PFSK-1 (cell line): ENCODE results near the gene PRRC2B.

Experiments
- FOXP2 ChIP-seq: optimal IDR thresholded peaks from 2 replicates; pipeline ENCODE3; 2011; ENCODE audit warnings: borderline replicate concordance, control low read depth, inconsistent platforms; ENCODE audit not compliant: insufficient read depth; ENCODE audit errors: extremely low read length, extremely low read depth
- POLR2AphosphoS5 ChIP-seq: IDR thresholded peaks from 2 replicates; pipeline ENCODE4 v1.6.1; 2012; ENCODE audit warnings: low read depth, mild to moderate bottlenecking, control low read depth, low read length, moderate library complexity
- REST ChIP-seq, 2 experiments: IDR thresholded peaks; 2 replicates each; pipeline versions ENCODE4 v1.6.1 to v1.8.0; 2011 to 2012; ENCODE audit warnings: low read depth in 2 of 2, low read length in 2 of 2, control low read depth in 1 of 2, inconsistent platforms in 1 of 2, mild to moderate bottlenecking in 1 of 2, moderate library complexity in 1 of 2; ENCODE audit not compliant: insufficient read depth in 1 of 2
- SIN3A ChIP-seq: IDR thresholded peaks from 2 replicates; pipeline ENCODE4 v1.6.1; 2012; ENCODE audit warnings: mild to moderate bottlenecking, low read length, moderate library complexity, borderline replicate concordance; ENCODE audit not compliant: insufficient read depth
- TAF1 ChIP-seq: IDR thresholded peaks from 2 replicates; pipeline ENCODE4 v1.6.1; 2012; ENCODE audit warnings: low read length, control low read depth, borderline replicate concordance; ENCODE audit not compliant: insufficient read depth

The PRRC2B gene

GRCh38 chr9:131349522-131349880, 44.4 kb upstream of the PRRC2B start:
- TF ChIP-seq POLR2AphosphoS5 (no peak), REST (IDR thresholded peaks at IDR 0.05; ENCODE audit: insufficient read depth in 1 of 2, low read depth in 2 of 2, low read length in 2 of 2) (no peak)

- no peak for TF ChIP-seq POLR2AphosphoS5
Measured at GRCh38 chr9:131349881-131350563, 43.9 kb upstream of the PRRC2B start.

- TF ChIP-seq TAF1 = no peak
- no peak for TF ChIP-seq POLR2AphosphoS5
- no peak for TF ChIP-seq FOXP2
- no peak for TF ChIP-seq SIN3A
- TF ChIP-seq REST (IDR thresholded peaks at IDR 0.05; ENCODE audit: insufficient read depth in 1 of 2, low read depth in 2 of 2, low read length in 2 of 2) = no peak
Measured at GRCh38 chr9:131358556-131358955, 35.3 kb upstream of the PRRC2B start.

GRCh38 chr9:131361202-131361833, 32.6 kb upstream of the PRRC2B start:
- TF ChIP-seq POLR2AphosphoS5 = no peak
- no peak for TF ChIP-seq SIN3A
- TF ChIP-seq REST (IDR thresholded peaks at IDR 0.05; ENCODE audit: insufficient read depth in 1 of 2, low read depth in 2 of 2, low read length in 2 of 2) = no peak
- no peak for TF ChIP-seq TAF1
- TF ChIP-seq FOXP2 = no peak

- TF ChIP-seq POLR2AphosphoS5 (no peak), REST (IDR thresholded peaks at IDR 0.05; ENCODE audit: insufficient read depth in 1 of 2, low read depth in 2 of 2, low read length in 2 of 2) (no peak), FOXP2 (no peak), TAF1 (no peak), SIN3A (no peak)
Measured at GRCh38 chr9:131365546-131365945, 28.3 kb upstream of the PRRC2B start.
